ENCODE measurements around the gene DBT.

DNA sequence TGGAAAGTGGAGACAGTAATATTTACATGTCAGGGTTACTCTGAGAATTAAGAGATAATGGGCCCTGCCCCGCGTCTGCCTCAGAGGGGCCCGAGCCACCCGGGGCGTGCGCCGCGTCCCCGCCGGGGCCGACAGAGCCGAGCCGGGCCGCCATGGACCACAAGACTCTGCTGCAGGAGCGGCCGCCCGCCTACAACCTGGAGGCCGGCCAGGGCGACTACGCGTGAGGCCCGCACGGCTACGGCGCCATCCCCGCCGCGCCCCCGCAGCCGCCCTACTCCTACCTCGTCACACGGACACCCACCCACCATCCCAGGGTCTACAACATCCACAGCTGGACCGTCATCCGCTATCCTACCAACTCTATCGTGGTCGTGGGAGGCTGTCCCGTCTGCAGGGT, 36.5 kb downstream of the DBT start:
- TF ChIP-seq EZH2 (IDR thresholded peaks at IDR 0.05; ENCODE audit: insufficient read depth, poor library complexity, severe bottlenecking): no peak
- TF ChIP-seq EZH2phosphoT487 (IDR thresholded peaks at IDR 0.05; ENCODE audit: insufficient read depth, low read depth): no peak

Measured in GM23248 (cell line).